H1 (cell line): ENCODE results near the gene ELP1. TPM values are rescaled to one million over a fixed set of nuclear protein-coding genes. Genes with fewer than 3 reads are reported as not detected.

Experiments
- CEBPB ChIP-seq: IDR thresholded peaks from 2 replicates; pipeline ENCODE4 v1.6.1; 2012; ENCODE audit warnings: low read depth, low read length
- HDAC2 ChIP-seq, 2 experiments: fragments of 300-600 bp in 1 of 2; sonication (generic) in 1 of 2; IDR thresholded peaks; 2 replicates each; pipeline ENCODE4 v1.6.1; 2011 to 2012; ENCODE audit warnings: low read depth in 2 of 2, low read length in 2 of 2, mild to moderate bottlenecking in 2 of 2, moderate library complexity in 2 of 2, borderline replicate concordance in 1 of 2, inconsistent platforms in 1 of 2
- KDM5A ChIP-seq: fragments of 200-600 bp; IDR thresholded peaks from 2 replicates; pipeline ENCODE4 v1.7.1; 2012; ENCODE audit warnings: mild to moderate bottlenecking, low read length, inconsistent platforms, mixed read lengths
- NRF1 ChIP-seq: IDR thresholded peaks from 2 replicates; pipeline ENCODE4 v1.6.1; 2011; ENCODE audit warnings: mild to moderate bottlenecking, low read depth, low read length, improper control_type of control experiment
- POU5F1 ChIP-seq: IDR thresholded peaks from 2 replicates; pipeline ENCODE4 v1.6.1; 2011; ENCODE audit warnings: low read depth, mild to moderate bottlenecking, low read length, moderate library complexity
- SP4 ChIP-seq: IDR thresholded peaks from 2 replicates; pipeline ENCODE4 v1.6.1; 2012; ENCODE audit warnings: low read length, inconsistent platforms
- polyA plus RNA-seq, 7 experiments: library from polyadenylated mRNA; depleted of rRNA in 3 of 7; stranded (reverse) in 5 of 7; unstranded in 2 of 7; fragments of >200 nt in 5 of 7; fragments of 200-250 nt in 2 of 7; gene quantifications; 1 replicate in 5 of 7; 2 replicates in 1 of 7; 4 replicates in 1 of 7; pipeline versions ENCODE4 v1.2.1 to v1.2.3, GENCODE V29; 2011 to 2013; ENCODE audit warnings: missing spikeins in 2 of 7, mixed read lengths in 2 of 7
- total RNA-seq: library from RNA; stranded (reverse); fragmentation: NEBNext Ultra II Directional; extraction: Animal tissue kit (Norgen Biotek cat#: 25700); gene quantifications from 2 replicates; pipeline ENCODE4 v1.2.1, GENCODE V29; 2021

Gene ELP1
- total and polyA plus RNA-seq, 2 of the 8 experiments (the other 6 are each of a cell fraction or from before 2014, with no cell fraction given): 13.9 to 31.3 TPM

DNA sequence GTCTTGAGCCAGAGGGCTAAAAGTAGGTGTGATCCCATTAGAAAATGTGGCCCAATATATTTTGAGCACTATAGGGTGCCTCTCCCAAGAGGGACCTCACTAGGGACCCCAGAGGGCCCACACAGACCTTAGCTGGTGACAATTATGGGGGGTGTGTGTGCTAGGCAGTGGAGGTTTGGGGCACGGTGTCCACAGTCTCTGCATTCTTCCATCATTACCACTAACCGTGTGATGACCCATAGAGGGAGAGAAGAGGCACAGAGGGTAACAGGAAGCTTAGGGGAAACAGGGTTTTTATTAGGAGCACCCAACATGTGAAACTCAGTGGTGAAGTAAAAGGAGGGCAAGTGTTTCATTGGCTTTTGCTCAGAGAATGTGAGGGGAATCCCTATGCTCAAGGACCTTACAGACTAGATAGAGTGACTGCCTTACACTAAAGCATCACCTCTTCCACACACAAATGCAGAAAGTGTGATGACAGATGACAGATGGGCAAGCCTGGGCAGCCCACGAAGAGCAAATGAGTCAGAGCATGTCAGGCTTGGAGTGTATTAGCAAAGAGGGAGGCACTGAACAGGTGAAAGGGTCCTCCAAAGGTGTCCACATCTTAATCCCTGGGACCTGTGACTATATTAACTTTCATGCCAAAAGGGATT is 74.3 kb downstream of the ELP1 start (continued):
- TF ChIP-seq CEBPB (no peak), HDAC2 (IDR thresholded peaks at IDR 0.05; ENCODE audit: borderline replicate concordance in 1 of 2, low read depth in 2 of 2, low read length in 2 of 2) (no peak), NRF1 (no peak), KDM5A (no peak), SP4 (no peak), POU5F1 (no peak)
